ENCODE results near the gene RHOJ. TPM values are rescaled to one million over a fixed set of nuclear protein-coding genes. Genes with fewer than 3 reads are reported as not detected.
"Not testable (repeated sequence)": the region's sequence is repeated elsewhere in the genome, so short reads cannot be mapped to it uniquely, and the experiment has no call there.

Gene RHOJ
- 10 to 100 TPM in 11 of 12 donors, not detected in 1; 21.8 to 63.3 (median 32.3) TPM for polyA plus RNA-seq (ENCODE audit: insufficient read length in 12 of 12)
- long read RNA-seq, donor 1, transcript RHOJ-201 (5 exons, 3,302 nt), result major isoform, 7 of 23 reads
- long read RNA-seq, donor 1, partial matches to known transcripts, result 14 of 23 reads
- long read RNA-seq, donor 1, other reads (novel, unspliced or antisense), result 0 of 23 reads
- long read RNA-seq, donor 2, transcript RHOJ-201 (5 exons, 3,302 nt), result major isoform, 7 of 7 reads
- long read RNA-seq, donor 2, partial matches to known transcripts, result 0 of 7 reads
- long read RNA-seq, donor 2, other reads (novel, unspliced or antisense), result 0 of 7 reads
- long read RNA-seq, donor 3, transcript RHOJ-201 (5 exons, 3,302 nt), result major isoform, 9 of 9 reads
- long read RNA-seq, donor 3, partial matches to known transcripts, result 0 of 9 reads
- long read RNA-seq, donor 3, other reads (novel, unspliced or antisense), result 0 of 9 reads
- long read RNA-seq, donor 4, transcript RHOJ-201 (5 exons, 3,302 nt), result major isoform, 10 of 17 reads
- long read RNA-seq, donor 4, partial matches to known transcripts, result 7 of 17 reads
- long read RNA-seq, donor 4, other reads (novel, unspliced or antisense), result 0 of 17 reads
- long read RNA-seq, donor 5, transcript RHOJ-201 (5 exons, 3,302 nt), result major isoform, 18 of 19 reads
- long read RNA-seq, donor 5, partial matches to known transcripts, result 0 of 19 reads
- long read RNA-seq, donor 5, other reads (novel, unspliced or antisense), result 0 of 19 reads
- long read RNA-seq, donor 6, transcript RHOJ-201 (5 exons, 3,302 nt), result major isoform, 5 of 5 reads
- long read RNA-seq, donor 6, partial matches to known transcripts, result 0 of 5 reads
- long read RNA-seq, donor 6, other reads (novel, unspliced or antisense), result 0 of 5 reads
- long read RNA-seq, donor 7, partial matches to known transcripts, result 0 of 2 reads
- long read RNA-seq, donor 7, other reads (novel, unspliced or antisense), result 0 of 2 reads
- long read RNA-seq, donor 8, transcript RHOJ-201 (5 exons, 3,302 nt), result major isoform, 18 of 39 reads
- long read RNA-seq, donor 8, partial matches to known transcripts, result 20 of 39 reads
- long read RNA-seq, donor 8, other reads (novel, unspliced or antisense), result 0 of 39 reads
- long read RNA-seq, donor 9, transcript RHOJ-201 (5 exons, 3,302 nt), result major isoform, 18 of 28 reads
- long read RNA-seq, donor 9, partial matches to known transcripts, result 9 of 28 reads
- long read RNA-seq, donor 9, other reads (novel, unspliced or antisense), result 0 of 28 reads
- long read RNA-seq, donor 10, transcript RHOJ-201 (5 exons, 3,302 nt), result major isoform, 12 of 14 reads
- long read RNA-seq, donor 10, partial matches to known transcripts, result 0 of 14 reads
- long read RNA-seq, donor 10, other reads (novel, unspliced or antisense), result 0 of 14 reads
- long read RNA-seq, donor 11, transcript RHOJ-201 (5 exons, 3,302 nt), result major isoform, 14 of 14 reads
- long read RNA-seq, donor 11, partial matches to known transcripts, result 0 of 14 reads
- long read RNA-seq, donor 11, other reads (novel, unspliced or antisense), result 0 of 14 reads

DNA sequence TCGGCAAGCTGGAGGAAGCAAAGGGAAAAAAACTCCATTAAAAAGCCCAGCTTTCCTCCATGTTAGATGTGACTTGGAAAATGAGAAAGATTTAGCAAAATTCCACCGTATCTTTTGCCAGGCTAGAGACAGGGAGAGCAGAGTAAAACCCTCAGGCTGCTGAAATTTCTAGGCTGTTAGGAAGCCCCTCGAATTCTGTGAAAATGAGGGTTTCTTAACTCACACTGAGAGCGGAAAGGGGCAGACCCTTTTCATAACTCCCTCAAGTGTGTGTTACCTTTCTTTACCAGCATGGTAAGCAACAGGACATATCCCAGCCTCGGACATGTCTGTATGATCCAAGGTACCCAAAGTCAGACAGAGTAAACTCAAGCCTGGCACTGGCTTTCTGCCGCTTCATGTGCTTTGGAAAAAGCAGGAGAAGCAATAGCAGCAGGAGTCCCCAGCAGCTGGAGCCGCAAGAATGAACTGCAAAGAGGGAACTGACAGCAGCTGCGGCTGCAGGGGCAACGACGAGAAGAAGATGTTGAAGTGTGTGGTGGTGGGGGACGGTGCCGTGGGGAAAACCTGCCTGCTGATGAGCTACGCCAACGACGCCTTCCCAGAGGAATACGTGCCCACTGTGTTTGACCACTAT, at the start of gene RHOJ:
Gene RHOJ (plus strand): TSS at position 37 of the 637 bp plus-strand sequence. CDS start 427 bp downstream, at position 464.
- peak; percentile 68 for DNase-seq

DNA sequence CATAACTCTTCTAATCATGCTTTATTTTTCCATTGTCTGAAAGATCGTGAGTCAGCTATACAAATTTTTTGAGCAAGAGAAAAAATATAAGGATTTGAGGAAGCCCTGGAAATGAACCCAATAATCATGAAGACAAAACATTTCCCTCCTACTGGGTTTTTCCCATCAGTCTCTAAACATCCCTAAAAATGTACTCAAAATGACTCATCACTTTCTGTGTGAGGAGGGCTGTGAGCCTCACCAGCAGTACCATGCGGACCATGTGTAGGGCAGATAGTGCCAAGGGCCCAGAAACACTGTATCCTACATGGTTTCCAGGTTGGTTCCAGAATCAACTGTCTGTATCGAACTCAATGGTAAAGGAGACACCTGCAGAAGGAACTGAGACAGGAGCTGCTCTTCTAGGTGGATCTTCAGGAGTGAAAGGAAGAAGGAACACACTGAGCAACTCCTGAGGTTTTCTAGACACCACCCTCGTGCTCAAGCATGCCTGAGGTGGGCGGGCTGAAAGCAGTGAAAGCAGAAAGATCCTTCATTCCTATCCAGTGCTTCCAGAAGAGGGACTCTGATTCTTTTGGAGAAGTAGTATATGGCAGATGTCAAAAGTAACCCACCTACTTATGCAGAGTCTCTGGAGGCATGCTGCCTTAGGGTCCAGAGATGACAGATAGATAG, 48.6 kb upstream of the RHOJ start:
- no peak for DNase-seq

GRCh38 chr14:63157195-63157594, 47.0 kb upstream of the RHOJ start:
- no peak for DNase-seq

DNA sequence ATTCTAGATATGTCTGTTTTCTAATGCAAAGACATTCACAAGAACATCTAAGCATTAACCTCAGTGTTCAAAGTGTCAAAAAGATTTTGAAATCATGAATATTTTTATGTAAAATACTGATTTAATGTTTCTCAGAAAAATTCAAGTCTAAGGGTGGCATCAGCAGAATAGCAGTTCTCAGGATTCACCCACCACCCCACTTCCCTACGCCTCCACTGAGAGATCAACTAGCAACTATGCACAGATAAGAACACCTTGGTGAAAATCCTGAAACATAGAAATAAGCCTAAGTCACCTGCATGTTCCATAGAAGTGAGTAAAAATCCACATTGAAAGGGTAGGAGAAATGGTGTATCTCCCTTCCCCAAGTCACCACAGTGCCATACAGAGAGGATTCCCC, 40.9 kb upstream of the RHOJ start:
- DNase-seq, result no peak

- DNase-seq, result no peak
These were observed 40.0 kb upstream of the RHOJ start for GRCh38 chr14:63164108-63164683.

DNA sequence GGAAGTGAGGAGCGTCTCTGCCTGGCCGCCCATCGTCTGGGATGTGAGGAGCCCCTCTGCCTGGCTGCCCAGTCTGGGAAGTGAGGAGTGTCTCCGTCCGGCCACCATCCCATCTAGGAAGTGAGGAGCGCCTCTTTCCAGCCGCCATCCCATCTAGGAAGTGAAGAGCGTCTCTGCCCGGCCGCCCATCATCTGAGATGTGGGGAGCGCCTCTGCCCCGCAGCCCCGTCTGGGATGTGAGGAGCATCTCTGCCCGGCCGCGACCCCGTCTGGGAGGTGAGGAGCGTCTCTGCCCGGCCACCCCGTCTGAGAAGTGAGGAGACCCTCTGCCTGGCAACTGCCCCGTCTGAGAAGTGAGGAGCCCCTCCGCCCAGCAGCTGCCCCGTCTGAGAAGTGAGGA, 39.0 kb upstream of the RHOJ start:
- DNase-seq, result not testable (repeated sequence)

DNA sequence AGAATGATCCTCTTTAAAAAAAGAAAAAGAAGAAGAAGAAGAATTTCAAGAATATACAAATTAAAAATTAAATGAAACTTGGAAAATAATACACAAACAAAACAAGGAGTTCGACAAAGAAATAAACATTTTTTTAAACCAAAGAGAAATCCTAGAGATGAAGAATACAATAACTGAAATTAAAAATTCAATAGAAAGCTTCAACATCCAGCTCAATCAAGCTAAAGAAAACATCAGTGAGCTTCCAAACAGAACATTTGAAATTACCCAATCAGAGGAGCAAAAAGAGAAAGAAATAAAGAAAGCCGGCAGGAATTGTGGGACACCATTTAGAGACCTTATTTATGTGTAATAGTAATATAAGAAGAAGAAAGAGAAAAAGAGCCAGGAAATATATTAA, 37.2 kb upstream of the RHOJ start:
- DNase-seq, result no peak

DNA sequence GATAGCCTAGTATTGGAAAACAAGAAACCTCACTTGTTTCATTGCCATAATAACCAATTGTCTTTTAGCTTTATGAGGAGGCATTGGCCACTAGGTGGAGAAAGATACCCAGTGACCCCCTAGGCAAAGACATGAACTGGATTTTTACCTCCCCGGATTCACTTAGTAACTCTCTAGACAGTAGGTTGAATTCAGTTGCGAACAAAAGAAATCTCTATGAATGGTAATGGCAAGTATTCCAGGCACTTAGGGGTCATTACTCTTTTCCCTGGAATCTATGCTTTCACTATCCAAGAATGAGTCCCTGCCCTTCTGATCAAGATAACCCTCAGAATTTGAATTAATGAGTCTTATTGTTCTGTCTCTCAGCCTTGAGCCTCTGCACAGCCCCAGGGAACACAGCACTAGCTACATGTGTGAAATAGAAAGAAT, 29.5 kb upstream of the RHOJ start:
- DNase-seq, result peak; percentile 54

DNA sequence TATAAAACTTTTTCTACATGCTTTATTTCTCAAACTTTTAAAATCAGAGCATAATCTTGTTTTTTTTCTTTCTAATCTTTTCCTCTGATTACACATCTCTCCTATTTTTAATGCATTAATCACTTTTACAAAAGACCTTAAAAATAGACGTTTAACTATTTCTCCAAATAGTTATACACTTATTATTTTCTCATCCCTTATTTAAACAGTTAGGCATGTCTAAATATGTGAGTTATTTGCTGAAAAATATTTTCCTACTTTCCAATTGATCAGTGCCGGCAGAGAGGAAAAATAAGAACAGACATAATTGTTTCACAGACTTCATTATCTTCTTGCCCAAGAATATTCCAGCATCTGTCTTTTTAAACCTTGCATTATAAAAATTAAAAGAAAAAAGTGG, 28.7 kb upstream of the RHOJ start:
- DNase-seq, result no peak

DNA sequence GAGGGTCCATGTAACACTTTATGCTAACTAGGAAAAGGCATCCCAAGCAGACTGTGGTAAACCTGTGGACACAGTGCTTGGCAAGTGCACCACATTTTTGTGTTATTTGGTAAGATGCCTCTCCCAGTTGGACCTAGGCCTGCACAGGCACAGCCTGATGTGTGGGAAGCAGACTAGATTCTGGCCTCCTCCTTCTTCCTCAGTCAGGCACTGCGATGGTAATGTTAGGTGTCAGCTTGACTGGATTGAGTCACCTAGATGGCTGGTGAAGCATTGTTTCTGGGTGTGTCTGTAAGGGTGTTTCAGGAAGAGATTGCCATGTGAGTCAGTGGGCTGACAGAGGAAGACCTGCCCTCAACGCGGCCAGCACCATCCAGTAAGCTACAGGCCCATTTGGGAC, 25.3 kb upstream of the RHOJ start:
- no peak for DNase-seq

GRCh38 chr14:63179383-63179782, 24.9 kb upstream of the RHOJ start:
- DNase-seq, result no peak

GRCh38 chr14:63180011-63180410, 24.2 kb upstream of the RHOJ start:
- peak; percentile 49 for DNase-seq

GRCh38 chr14:63182968-63183367, 21.3 kb upstream of the RHOJ start:
- no peak for DNase-seq

GRCh38 chr14:63186453-63186852, 17.8 kb upstream of the RHOJ start:
- DNase-seq, result no peak

GRCh38 chr14:63191211-63191610, 13.0 kb upstream of the RHOJ start:
- no peak for DNase-seq

DNA sequence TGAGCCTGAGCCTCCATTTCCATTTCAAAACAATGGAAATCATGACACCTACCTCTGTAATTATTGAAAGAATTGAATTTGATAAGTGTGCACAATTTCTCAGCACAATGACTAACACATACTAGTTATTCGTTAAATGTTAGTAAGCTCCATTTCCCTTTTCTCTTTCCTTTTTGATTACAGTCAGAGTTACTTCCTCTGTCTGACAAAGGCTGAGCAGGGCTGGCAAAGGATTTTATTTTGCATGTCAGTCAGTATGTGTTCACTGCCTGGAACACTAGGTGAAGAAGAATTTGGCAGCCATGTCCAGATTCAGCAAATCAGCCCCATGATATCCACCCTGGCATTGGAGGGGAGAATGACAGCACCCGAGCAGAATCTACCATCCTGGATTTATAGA, 12.2 kb upstream of the RHOJ start:
- no peak for DNase-seq

DNA sequence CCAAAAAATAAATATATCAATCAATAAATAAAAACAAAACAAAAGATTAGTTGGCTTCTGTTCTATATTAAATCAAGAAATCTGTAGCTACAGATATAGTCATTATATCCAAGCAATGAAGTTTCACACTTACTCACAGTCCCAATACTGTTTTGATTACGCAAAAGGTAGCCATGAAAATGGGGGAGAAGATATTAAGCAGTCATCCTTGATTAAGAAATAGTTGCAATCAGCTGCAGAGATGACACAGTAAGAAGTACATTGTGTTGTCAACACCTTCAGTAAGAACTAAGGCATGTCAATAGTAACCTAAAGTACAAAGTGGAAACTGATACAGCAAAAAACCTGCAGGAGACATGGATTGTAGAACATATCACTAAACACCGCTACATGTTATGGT, 11.0 kb upstream of the RHOJ start:
- no peak for DNase-seq

GRCh38 chr14:63200035-63200740, 4.1 kb upstream of the RHOJ start:
- no peak for DNase-seq

- DNase-seq, result no peak
These were observed 3.5 kb upstream of the RHOJ start for GRCh38 chr14:63200767-63201166.

Measured in muscle of arm (tissue), 14 donors.